ENCODE data around the gene MGARP.

Gene MGARP

GRCh38 chr4:139242511-139243051, 37.4 kb downstream of the MGARP start:
- no peak for DNase-seq

- DNase-seq, result no peak
Observed at GRCh38 chr4:139241784-139242151, 38.3 kb downstream of the MGARP start.

GRCh38 chr4:139241086-139241783, 38.8 kb downstream of the MGARP start:
- DNase-seq, result no peak

DNA sequence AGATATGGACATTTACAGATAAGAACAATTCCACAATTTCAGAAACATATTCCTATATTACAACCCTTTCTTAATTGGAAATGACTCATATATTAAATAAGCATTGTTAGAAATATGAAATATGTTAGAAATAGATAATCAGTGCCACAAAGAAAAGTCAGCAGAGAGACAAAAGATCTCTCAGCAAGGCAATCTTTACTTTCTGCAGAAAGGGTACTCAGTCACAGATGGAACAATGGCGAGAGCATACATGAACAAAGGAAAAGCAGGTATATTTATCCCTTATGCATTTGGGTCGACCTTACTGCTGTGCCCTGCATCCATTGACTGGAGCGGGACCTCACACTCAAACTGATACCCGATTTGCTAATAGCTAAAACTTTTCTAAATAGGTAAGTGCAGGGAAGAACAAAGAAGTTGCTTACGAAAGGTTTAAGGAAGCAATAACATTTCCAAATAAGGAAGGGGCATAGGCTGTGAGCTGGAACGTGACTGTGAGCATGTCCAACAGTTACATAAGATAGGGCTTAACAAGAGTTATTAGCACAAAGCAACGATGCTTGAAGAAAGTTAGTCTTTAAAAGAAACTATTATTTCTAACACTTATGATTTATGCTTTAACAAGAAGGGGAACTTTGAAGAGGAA, 40.8 kb downstream of the MGARP start:
- DNase-seq, result no peak

GRCh38 chr4:139234253-139234652, 45.8 kb downstream of the MGARP start:
- DNase-seq, result no peak

- no peak for DNase-seq
Observed at GRCh38 chr4:139229534-139230039, 50.4 kb downstream of the MGARP start.

- no peak for DNase-seq
Observed at GRCh38 chr4:139227729-139228404, 52.2 kb downstream of the MGARP start.

DNA sequence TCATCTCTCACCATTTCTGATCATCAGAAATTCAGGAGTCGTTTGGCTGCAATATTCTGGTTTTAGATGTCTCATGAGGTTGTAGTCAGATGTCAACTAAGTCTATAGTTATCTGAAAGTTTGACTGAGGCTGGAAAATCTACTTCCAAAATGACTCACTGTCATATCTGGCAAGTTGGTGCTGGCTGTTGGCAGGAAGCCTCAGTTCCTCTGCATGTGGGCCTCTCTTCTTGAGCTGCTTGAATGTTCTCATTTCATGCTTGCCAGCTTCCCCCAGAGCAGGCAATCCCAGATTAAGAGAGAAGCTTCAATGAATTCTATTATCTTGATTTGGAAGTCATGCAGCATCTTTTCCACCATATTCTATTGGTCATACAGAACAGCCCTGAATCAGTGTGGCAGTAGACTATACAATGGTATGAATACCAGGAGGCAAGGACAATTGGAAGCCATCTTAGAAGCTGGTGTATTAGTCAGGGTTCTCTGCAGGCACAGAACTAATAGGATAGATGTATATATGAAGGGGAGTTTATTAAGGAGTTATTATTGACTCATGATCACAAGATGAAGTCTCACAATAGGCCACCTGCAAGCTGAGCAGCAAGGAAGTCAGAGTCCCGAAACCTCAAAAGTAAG, 56.2 kb downstream of the MGARP start:
- DNase-seq, result peak; percentile 24 to 25

- no peak for DNase-seq
Observed at GRCh38 chr4:139222215-139222614, 57.8 kb downstream of the MGARP start.

- no peak for DNase-seq
Observed at GRCh38 chr4:139221687-139222086, 58.3 kb downstream of the MGARP start.

GRCh38 chr4:139219450-139220055, 60.5 kb downstream of the MGARP start:
- DNase-seq, result no peak
